Measurements from ENCODE around the gene CIP2A. TPM values are rescaled to one million over a fixed set of nuclear protein-coding genes. Genes with fewer than 3 reads are reported as not detected.

CIP2A gene
- total RNA-seq, 1 donor from 2014 or later = 3.2 TPM

- ATAC-seq (no peak), DNase-seq (no peak)
- no peaks in the 10 kb centered on the region for H3K36me3 ChIP-seq
- intact Hi-C loops (cut with DNase I) = no loop called here
- peaks cover 6% of the 10 kb centered on the region for H3K4me1 ChIP-seq
- H3K4me3 ChIP-seq = no peak overlapping the region
- H3K27me3 ChIP-seq (ENCODE audit: low read depth) = no peaks in the 10 kb centered on the region
- H3K27ac ChIP-seq = no peak overlapping the region
- no peaks in the 10 kb centered on the region for H3K9me3 ChIP-seq
- no peak for TF ChIP-seq CTCF (IDR thresholded peaks at IDR 0.05)
These were observed 64.0 kb downstream of the CIP2A start for GRCh38 chr3:108525256-108525655.

- ATAC-seq = no peak
- TF ChIP-seq CTCF (IDR thresholded peaks at IDR 0.05) = no peak
These were observed 64.7 kb downstream of the CIP2A start for GRCh38 chr3:108524537-108524936.

GRCh38 chr3:108518895-108519294, 70.3 kb downstream of the CIP2A start:
- DNase-seq = no peak
- Histone ChIP-seq H3K4me1 (no peaks in the 10 kb centered on the region), H3K4me3 (no peak overlapping the region), H3K27ac (no peak overlapping the region), H3K9me3 (no peaks in the 10 kb centered on the region), H3K27me3 (ENCODE audit: low read depth) (no peaks in the 10 kb centered on the region), H3K36me3 (no peaks in the 10 kb centered on the region)
- no peak for TF ChIP-seq CTCF (IDR thresholded peaks at IDR 0.05)
- intact Hi-C loops (cut with DNase I) = no loop called here
- ATAC-seq = no peak

More at GRCh38 chr3:108524537-108524936, 64.7 kb downstream of the CIP2A start:
- no peaks in the 10 kb centered on the region for H3K27me3 ChIP-seq (ENCODE audit: low read depth)
- H3K4me1 ChIP-seq = peaks cover 6% of the 10 kb centered on the region
- no peaks in the 10 kb centered on the region for H3K36me3 ChIP-seq
- no peak overlapping the region for H3K27ac ChIP-seq
- H3K9me3 ChIP-seq = no peaks in the 10 kb centered on the region
- no peak for DNase-seq
- no peak overlapping the region for H3K4me3 ChIP-seq
- intact Hi-C loops (cut with DNase I) = no loop called here

- TF ChIP-seq CTCF (IDR thresholded peaks at IDR 0.05) = no peak
- DNase-seq (no peak), ATAC-seq (no peak)
- H3K27ac ChIP-seq = no peak overlapping the region
- H3K27me3 ChIP-seq (ENCODE audit: low read depth) = no peaks in the 10 kb centered on the region
- no peak overlapping the region for H3K4me3 ChIP-seq
- intact Hi-C loops (cut with DNase I) = no loop called here
- no peaks in the 10 kb centered on the region for H3K9me3 ChIP-seq
- H3K4me1 ChIP-seq = peaks cover 4% of the 10 kb centered on the region
- no peaks in the 10 kb centered on the region for H3K36me3 ChIP-seq
These were observed 72.4 kb downstream of the CIP2A start for GRCh38 chr3:108516881-108517280.

GRCh38 chr3:108513961-108514360, 75.3 kb downstream of the CIP2A start:
- H3K27me3 ChIP-seq (ENCODE audit: low read depth) = no peaks in the 10 kb centered on the region
- peaks cover 4% of the 10 kb centered on the region for H3K4me1 ChIP-seq
- H3K27ac ChIP-seq = no peak overlapping the region
- no peak for DNase-seq
- no peak for TF ChIP-seq CTCF (IDR thresholded peaks at IDR 0.05)
- no peak for ATAC-seq
- no peaks in the 10 kb centered on the region for H3K9me3 ChIP-seq
- intact Hi-C loops (cut with DNase I) = no loop called here
- no peaks in the 10 kb centered on the region for H3K36me3 ChIP-seq
- no peak overlapping the region for H3K4me3 ChIP-seq

- Histone ChIP-seq H3K4me3 (no peak overlapping the region), H3K4me1 (peaks cover 4% of the 10 kb centered on the region), H3K9me3 (no peaks in the 10 kb centered on the region), H3K27me3 (ENCODE audit: low read depth) (no peaks in the 10 kb centered on the region), H3K36me3 (no peaks in the 10 kb centered on the region), H3K27ac (no peak overlapping the region)
- DNase-seq = no peak
- no peak for TF ChIP-seq CTCF (IDR thresholded peaks at IDR 0.05)
- intact Hi-C loops (cut with DNase I) = no loop called here
- ATAC-seq = no peak
These were observed 76.6 kb downstream of the CIP2A start for GRCh38 chr3:108512671-108513070.

Data from lower lobe of right lung (tissue), 2 donors.